Measurements from ENCODE around the gene RGS6.

DNA sequence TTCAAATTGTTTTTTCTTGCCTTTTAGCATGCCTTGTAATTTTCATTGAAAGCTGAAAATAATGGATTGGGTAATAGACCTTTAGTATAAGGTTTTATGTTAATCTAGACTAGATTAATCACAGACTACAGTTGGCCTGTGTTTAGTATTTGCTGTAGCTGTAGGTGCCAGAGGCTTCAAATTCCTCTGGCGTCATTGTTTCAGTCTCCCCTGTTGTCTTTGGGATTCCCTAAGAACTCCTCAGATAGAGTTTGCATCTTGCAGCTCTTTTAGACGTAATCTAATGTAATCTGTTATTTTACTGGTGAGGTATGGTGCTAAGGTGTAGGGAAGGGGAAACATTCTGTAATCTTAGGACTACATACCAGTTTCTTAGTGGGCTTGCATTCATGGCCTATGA is 113.0 kb downstream of the RGS6 start:
- TF ChIP-seq EZH2 (IDR thresholded peaks at IDR 0.05; ENCODE audit: insufficient read depth, poor library complexity, severe bottlenecking) (no peak), EZH2phosphoT487 (IDR thresholded peaks at IDR 0.05; ENCODE audit: insufficient read depth, low read depth) (no peak)
